OCI-M2 (cell line): ENCODE data around the gene MINDY4.

Source experiments
- DNase-seq: peaks from one replicate; lab custom pipeline; 2025; ENCODE audit not compliant: unreplicated experiment; lab: John Stamatoyannopoulos, UW

Gene MINDY4

GRCh38 chr7:30771174-30771879, at the start of gene MINDY4:
TSS of gene MINDY4 (plus strand) at chr7:30771417. CDS start at chr7:30771494, 77 bp downstream.
- no peak for DNase-seq

GRCh38 chr7:30722187-30722586, 49.0 kb upstream of the MINDY4 start:
- no peak for DNase-seq

GRCh38 chr7:30722671-30723070, 48.5 kb upstream of the MINDY4 start:
- DNase-seq: no peak

GRCh38 chr7:30723776-30724175, 47.4 kb upstream of the MINDY4 start:
- no peak for DNase-seq

GRCh38 chr7:30726296-30727006, 44.8 kb upstream of the MINDY4 start:
- DNase-seq: no peak

- no peak for DNase-seq
Observed at GRCh38 chr7:30727061-30727945, 43.9 kb upstream of the MINDY4 start.

- no peak for DNase-seq
Observed at GRCh38 chr7:30728591-30729100, 42.6 kb upstream of the MINDY4 start.

- no peak for DNase-seq
Observed at GRCh38 chr7:30729642-30730041, 41.6 kb upstream of the MINDY4 start.

GRCh38 chr7:30730097-30730496, 41.1 kb upstream of the MINDY4 start:
- no peak for DNase-seq

- DNase-seq: no peak
Observed at GRCh38 chr7:30730996-30731395, 40.2 kb upstream of the MINDY4 start.

GRCh38 chr7:30731581-30731980, 39.6 kb upstream of the MINDY4 start:
- no peak for DNase-seq

- no peak for DNase-seq
Observed at GRCh38 chr7:30732606-30733005, 38.6 kb upstream of the MINDY4 start.

GRCh38 chr7:30733216-30733615, 38.0 kb upstream of the MINDY4 start:
- DNase-seq: no peak

- no peak for DNase-seq
Observed at GRCh38 chr7:30733691-30734090, 37.5 kb upstream of the MINDY4 start.

- DNase-seq: no peak
Observed at GRCh38 chr7:30734497-30734896, 36.7 kb upstream of the MINDY4 start.

GRCh38 chr7:30735631-30736030, 35.6 kb upstream of the MINDY4 start:
- DNase-seq: no peak

GRCh38 chr7:30736291-30736690, 34.9 kb upstream of the MINDY4 start:
- no peak for DNase-seq

- DNase-seq: no peak
Observed at GRCh38 chr7:30738026-30738915, 32.9 kb upstream of the MINDY4 start.

GRCh38 chr7:30739691-30740090, 31.5 kb upstream of the MINDY4 start:
- no peak for DNase-seq

GRCh38 chr7:30740417-30741181, 30.6 kb upstream of the MINDY4 start:
- DNase-seq: peak; percentile 15
